Parathyroid adenoma (tissue), 2 donors: ENCODE measurements around the gene PTGDS.
A peak's percentile ranks its signal among the peaks of the same experiment; 100 is the strongest.

Source experiments
- H2AFZ ChIP-seq: fragments of 300-600 bp; sonication (generic); one replicate; pipeline ENCODE4 v1.7.0; 2017; ENCODE audit warnings: antibody characterized with exemption, mild to moderate bottlenecking
- H3K27ac ChIP-seq: fragments of 300-600 bp; sonication (generic); one replicate; pipeline ENCODE4 v1.7.0; 2017
- H3K27me3 ChIP-seq: fragments of 300-600 bp; sonication (generic); one replicate; pipeline ENCODE4 v1.7.0; 2017; ENCODE audit warnings: low read length; ENCODE audit not compliant: control insufficient read depth, insufficient read depth
- H3K36me3 ChIP-seq: fragments of 300-600 bp; sonication (generic); one replicate; pipeline ENCODE4 v1.7.0; 2017; ENCODE audit warnings: low read length; ENCODE audit not compliant: control insufficient read depth, insufficient read depth
- H3K4me1 ChIP-seq: fragments of 300-600 bp; sonication (generic); one replicate; pipeline ENCODE4 v1.7.0; 2017; ENCODE audit warnings: control low read depth
- H3K4me2 ChIP-seq: fragments of 300-600 bp; sonication (generic); one replicate; pipeline ENCODE4 v1.7.0; 2017; ENCODE audit warnings: low read length
- H3K4me3 ChIP-seq: fragments of 300-600 bp; sonication (generic); one replicate; pipeline ENCODE4 v1.7.0; 2017; ENCODE audit warnings: low read depth, low read length
- H3K79me2 ChIP-seq: fragments of 300-600 bp; sonication (generic); one replicate; pipeline ENCODE4 v1.7.0; 2017; ENCODE audit warnings: control low read depth
- H3K9ac ChIP-seq: fragments of 300-600 bp; sonication (generic); one replicate; pipeline ENCODE4 v1.7.0; 2017; ENCODE audit warnings: mild to moderate bottlenecking
- H3K9me3 ChIP-seq: fragments of 300-600 bp; sonication (generic); one replicate; pipeline ENCODE4 v1.7.0; 2017; ENCODE audit warnings: low read length; ENCODE audit not compliant: control insufficient read depth
- CTCF ChIP-seq: fragments of 300-600 bp; sonication (generic); IDR thresholded peaks from one replicate; pipeline ENCODE4 v1.7.0; 2017; ENCODE audit warnings: antibody characterized with exemption, mild to moderate bottlenecking
- donor health status: primary hyperparathyroidism.

Gene PTGDS

DNA sequence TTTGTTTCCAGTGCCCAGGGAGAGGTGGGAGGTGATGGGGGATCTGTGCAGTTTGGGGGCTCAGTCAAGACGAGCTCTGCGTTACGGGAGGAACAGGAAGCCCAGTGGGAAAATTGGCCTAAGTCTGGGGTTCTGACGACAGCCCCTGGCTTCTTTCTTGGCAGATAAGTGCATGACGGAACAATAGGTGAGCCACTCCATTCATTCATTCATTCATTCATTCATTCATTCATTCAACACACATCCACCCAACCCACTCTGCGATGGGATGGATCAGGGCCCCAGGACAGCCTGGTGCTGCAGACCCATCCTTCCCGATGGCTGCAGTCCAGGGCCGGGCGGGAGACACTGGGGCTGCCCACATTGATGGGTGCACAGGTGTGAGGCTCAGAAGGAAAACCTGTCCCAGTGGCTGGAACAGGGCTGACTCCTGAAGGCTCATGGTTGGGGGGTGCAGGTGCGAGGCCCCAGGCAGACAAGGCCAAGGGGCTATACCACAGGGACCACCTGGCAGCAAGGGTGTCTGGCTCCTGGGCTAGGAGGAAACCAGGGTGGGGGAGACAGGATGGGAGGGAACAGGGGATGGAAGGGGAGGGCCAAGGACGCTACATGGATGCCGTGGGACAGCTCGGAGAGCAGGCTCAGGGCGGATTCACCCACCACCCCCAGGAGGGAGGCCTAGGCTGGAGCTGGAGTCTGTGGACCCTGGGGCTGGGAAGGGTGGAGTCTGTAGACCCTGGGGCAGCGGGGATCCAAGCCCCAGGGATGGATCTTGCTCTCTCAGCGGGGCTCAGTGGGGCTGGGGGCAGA is 3.6 kb downstream of the PTGDS start:
- H3K27me3 ChIP-seq = no peaks in the 10 kb centered on the region
- no peaks in the 10 kb centered on the region for H3K4me1 ChIP-seq

DNA sequence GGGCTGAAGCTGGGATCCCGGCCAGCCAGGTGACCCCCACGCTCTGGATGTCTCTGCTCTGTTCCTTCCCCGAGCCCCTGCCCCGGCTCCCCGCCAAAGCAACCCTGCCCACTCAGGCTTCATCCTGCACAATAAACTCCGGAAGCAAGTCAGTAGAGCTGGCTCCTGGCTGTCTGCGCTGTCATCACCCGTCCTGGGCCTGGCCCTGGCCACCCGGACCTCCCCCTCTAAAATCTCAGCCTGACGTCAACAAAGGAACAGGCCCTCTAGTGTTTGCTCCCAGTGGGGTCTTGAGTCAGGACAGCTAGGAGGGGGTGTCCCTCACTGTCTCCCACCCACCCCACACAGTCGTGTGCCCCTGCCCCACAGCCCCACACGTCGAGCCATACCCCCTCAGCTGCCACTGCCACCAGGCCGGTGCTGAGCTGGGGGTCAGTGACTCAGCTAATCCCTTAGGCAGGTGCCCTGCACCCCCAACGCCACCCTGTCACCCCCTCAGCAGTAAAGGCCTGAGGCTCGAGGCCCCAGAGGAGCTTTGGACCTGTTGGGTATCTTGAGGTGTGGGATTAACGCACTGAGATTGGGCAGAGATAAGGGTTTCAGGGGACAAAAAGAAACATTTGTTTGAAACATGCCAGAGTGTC is 4.4 kb downstream of the PTGDS start:
- Histone ChIP-seq H3K4me1 (no peaks in the 10 kb centered on the region), H3K4me3 (no peak overlapping the region), H3K36me3 (no peaks in the 10 kb centered on the region), H3K27ac (peak overlapping the region; percentile 44), H3K9me3 (no peaks in the 10 kb centered on the region), H3K27me3 (no peaks in the 10 kb centered on the region), H3K4me2 (no peak overlapping the region), H3K79me2 (no peaks in the 10 kb centered on the region), H3K9ac (no peak overlapping the region), H2AFZ (no peak overlapping the region)
- TF ChIP-seq CTCF = no peak

More for the DNA sequence above, 3.6 kb downstream of the PTGDS start:
- H3K27ac ChIP-seq = peak overlapping the region; percentile 24
- no peaks in the 10 kb centered on the region for H3K36me3 ChIP-seq
- TF ChIP-seq CTCF = no peak
- H3K79me2 ChIP-seq = no peaks in the 10 kb centered on the region
- H3K4me2 ChIP-seq = no peak overlapping the region
- no peaks in the 10 kb centered on the region for H3K9me3 ChIP-seq
- H3K9ac ChIP-seq = no peak overlapping the region
- H3K4me3 ChIP-seq = no peak overlapping the region
- H2AFZ ChIP-seq = no peak overlapping the region

DNA sequence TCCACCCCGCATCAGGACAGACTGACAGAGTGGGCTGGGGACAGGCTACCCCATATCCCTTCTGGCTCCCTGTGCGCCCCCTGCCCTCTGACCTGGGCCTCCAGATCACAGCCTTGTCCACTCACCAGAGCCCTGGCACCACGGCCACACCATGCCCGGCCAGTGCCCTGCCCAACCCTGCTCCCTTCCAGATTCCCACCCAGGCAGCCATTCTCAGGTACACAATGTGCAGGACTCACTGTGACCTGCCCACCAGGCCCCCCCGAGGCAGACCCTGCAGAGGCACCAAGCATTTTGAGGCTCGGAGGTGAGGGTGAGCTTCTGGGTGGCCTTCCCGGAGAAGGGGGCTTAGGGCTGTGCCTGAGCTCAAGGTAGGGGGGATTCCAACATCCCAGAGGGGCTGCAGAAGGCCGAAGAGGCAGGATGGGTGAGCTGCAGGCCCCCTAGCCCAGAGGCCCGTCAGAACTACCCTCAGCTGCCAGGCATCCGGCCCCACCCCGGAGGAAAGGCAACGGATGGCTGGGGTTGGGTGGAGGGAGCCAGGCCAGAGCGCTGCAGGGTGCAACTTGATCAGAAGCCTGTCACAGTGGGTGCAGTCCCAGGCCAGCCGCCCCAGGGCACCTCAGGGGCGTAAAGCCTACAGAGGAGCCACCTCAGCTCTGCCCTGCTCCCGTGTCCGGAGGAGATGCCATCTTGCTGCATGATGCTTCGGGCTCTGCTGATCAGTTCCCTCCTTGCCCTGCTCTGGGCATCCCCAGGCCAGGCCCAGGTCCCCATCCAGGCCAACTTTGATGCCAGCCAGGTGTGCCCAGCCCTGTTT is 5.1 kb downstream of the PTGDS start, which contains the start of gene LCNL1:
Gene LCNL1 (plus strand): TSS at position 762 of the 820 bp plus-strand sequence. CDS start 594 bp downstream, outside the sequence.
- Histone ChIP-seq H3K4me3 (no peak within 1 kb of the TSS), H3K79me2 (no peaks in the 10 kb centered on the region), H3K27me3 (no peaks in the 10 kb centered on the region), H3K36me3 (no peaks in the 10 kb centered on the region), H3K9ac (no peak within 1 kb of the TSS), H3K4me1 (no peaks in the 10 kb centered on the region), H3K27ac (peak within 1 kb of the TSS; percentile 44), H3K9me3 (no peaks in the 10 kb centered on the region), H3K4me2 (no peak within 1 kb of the TSS), H2AFZ (no peak within 1 kb of the TSS)
- no peak for TF ChIP-seq CTCF

DNA sequence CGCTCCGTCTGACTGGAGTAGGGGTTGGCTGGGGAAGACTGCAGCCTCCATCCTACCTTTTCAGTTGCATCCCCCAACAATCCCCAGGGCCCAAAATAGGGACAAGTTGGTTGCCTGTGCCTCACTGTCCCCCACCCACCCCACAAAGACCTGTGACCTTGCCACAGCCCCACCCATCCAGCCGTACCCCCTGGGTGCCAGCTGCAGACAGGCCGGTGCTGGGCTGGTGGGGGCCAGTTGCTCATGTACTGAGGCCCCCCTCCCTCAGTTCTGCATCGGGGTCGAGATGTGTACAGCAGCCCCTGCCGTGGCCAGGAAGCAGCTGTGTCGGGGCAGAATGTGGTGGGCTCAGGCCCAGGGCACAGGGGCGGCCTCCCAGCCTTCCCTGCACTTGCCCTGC is 5.9 kb downstream of the PTGDS start:
- Histone ChIP-seq H3K4me1 (no peaks in the 10 kb centered on the region), H3K4me2 (no peak overlapping the region), H3K9me3 (no peaks in the 10 kb centered on the region), H3K79me2 (no peaks in the 10 kb centered on the region), H3K27ac (no peak overlapping the region), H3K27me3 (no peaks in the 10 kb centered on the region), H3K9ac (no peak overlapping the region), H2AFZ (no peak overlapping the region), H3K36me3 (no peaks in the 10 kb centered on the region), H3K4me3 (no peak overlapping the region)
- TF ChIP-seq CTCF = no peak
